Activated effector memory CD4-positive, alpha-beta T cell treated with anti-CD3 and anti-CD28 coated beads, Interleukin-2, amount 50 U/mL, for 16 hours (primary cell): Measurements from ENCODE around the gene MISP3.

Experiments used
- DNase-seq: peaks from one replicate; pipeline ENCODE4 v3.0.0-alpha.2; 2020

Gene MISP3

DNA sequence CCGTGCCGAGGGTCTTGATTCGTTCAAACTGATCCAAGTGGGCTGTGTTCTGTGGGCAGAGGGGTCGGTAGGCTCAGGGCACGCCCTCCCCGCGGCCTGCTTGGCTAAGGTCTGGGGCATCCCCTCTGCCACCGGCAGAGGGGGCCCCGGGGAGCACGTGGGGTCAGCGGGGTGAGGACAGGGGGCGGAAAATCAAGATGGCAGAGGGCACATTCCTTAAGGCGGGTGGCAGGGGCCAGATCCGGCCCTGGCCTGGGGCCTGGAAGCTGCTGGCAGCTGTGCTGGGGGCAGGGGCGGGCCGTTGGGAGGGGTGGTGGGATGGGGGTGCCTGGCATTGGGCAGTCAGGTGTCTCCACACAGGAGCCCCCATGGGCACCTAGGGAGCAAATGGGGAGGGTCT lies 34.3 kb downstream of the MISP3 start:
- DNase-seq, result no peak

DNA sequence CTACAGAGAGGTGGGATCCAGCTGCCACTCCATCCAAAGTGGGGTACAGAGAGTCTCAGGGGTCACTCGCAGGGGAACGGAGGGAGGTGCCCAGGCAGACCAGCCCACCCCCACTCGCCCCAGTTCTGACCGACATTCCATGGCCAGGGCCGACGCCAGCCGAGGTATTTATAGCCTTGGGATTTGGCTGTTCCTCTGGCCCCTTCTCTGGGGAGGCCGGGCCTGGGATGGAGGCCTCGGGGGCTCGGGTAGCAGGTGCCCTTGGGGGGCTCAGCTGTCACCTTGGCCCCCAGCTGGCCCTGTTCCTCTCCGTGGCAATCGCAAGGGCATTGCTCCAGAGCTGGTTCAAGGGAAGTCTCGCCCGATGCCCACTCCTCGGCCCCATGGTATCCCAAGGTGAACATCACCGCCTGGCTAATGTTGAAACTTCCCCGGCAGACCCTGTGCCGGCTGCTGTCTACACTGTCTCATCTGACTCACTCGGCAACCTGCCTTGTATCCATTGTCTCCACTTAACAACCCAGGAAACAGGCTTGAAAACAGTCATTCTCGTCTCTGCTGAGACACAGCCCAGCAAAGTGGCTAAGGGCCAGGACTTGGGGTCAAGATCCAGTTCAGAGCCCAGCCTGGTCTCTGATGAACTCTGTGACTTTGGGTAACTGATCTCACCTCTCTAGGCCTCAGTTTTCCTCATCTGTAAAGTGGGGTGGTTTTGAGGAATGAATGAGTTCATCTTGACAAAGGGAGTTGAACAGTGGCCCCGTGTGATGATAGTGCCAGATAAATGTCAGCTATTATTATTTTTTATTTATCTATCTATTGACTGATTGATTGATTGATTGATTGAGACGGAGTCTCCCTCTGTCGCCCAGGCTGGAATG lies 35.2 kb downstream of the MISP3 start:
- no peak for DNase-seq

DNA sequence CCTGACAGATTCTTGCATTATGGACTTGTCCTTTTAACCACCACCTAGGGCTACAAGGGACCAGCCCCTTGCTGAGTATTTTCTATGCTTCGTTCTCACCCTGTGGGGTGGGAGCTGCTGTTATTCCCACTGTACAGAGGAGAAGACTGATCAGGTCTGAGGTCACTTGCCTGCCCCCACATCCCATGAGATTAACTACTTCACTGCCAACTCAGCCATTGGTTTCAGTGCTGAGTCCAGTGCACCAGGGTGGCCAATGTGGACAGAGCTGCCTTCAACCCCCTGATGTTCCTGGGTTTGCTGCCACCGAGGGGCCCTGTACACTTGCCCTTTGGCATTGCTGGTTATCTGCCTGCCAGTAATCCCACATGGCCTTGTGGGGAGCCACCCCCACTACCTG lies 38.1 kb downstream of the MISP3 start:
- no peak for DNase-seq

DNA sequence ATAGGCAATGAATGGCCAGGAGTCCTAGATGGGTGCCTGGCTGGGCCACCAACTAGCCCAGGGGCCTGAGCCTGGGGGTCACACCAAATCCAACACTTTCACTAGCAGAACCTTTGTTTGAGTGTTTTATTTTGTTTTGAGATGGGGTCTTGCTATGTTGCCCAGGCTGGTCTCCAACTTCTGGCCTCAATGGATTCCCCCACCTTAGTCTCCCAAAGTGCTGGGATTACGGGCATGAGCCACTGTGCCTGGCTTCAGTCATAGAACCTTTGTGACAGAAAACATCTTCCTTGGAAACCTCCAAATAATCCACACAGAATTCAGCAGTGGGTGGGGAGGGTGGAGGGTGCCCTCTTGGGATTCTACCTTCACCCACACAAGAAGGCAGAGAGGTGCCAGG lies 38.9 kb downstream of the MISP3 start:
- no peak for DNase-seq

DNA sequence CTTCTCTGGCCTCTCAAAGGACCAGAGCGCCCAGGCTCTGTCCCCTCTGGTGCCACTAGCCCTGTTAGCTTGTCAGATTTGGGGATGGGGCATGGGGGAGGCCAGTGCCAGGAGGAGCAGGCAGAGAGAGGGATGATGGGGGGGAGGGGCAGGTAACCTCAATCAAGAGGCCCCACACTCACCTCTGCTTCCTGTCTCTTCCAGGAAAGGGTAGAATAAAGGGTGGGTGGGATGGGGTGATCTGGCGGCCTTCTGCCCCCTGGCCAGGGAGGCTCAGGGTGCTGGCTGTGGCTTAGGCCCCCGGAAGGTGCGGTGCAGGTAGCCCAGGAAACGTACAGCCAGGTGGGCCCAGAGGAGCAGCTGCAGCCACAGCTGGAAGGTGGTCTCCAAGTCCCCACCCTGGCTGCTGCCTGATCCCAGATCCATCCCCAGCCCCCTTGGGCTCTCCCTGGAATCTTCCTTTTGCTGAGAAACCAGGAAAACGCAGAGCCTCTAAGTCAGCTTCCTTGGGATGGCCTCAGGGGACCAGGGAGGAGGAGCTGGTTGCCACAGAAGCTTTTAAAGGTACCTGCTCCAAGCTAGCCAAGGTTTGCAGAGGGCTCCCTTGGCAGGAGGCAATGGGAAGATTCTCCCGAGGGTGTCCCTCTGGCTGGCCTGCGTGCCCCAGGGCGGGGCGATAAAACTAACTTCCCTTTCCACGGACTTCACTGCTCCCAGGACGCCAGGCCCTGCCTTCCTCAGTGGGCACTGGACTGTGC lies 39.6 kb downstream of the MISP3 start:
- no peak for DNase-seq

DNA sequence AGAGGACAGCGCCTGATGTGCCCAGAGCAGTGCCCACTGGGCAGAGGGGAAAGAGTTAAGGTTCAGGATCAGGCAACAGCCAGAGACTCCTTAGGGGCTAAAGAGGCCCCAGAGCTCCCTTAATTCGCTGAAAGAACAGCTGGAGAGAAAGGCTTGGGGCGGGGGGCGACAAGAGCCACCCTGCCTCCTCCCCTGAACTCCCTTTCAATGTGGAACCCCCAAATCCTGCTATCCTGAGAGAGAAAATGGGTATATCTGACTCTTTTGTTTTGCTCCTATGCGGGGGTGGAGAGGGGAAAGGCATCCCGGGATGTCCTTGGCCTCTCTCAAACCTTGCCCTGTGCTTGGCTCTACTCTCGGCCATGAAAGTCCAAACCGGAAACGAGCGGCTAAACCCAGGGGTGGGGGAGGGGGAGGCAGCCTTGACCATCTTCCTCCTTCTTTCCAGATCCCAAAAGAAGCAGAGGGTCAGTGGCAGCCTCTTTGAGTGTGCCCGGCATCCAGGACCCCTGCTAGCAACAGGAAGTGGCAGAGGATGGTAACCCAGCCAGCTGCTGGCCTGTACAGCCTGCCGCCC lies 40.3 kb downstream of the MISP3 start:
- no peak for DNase-seq

DNA sequence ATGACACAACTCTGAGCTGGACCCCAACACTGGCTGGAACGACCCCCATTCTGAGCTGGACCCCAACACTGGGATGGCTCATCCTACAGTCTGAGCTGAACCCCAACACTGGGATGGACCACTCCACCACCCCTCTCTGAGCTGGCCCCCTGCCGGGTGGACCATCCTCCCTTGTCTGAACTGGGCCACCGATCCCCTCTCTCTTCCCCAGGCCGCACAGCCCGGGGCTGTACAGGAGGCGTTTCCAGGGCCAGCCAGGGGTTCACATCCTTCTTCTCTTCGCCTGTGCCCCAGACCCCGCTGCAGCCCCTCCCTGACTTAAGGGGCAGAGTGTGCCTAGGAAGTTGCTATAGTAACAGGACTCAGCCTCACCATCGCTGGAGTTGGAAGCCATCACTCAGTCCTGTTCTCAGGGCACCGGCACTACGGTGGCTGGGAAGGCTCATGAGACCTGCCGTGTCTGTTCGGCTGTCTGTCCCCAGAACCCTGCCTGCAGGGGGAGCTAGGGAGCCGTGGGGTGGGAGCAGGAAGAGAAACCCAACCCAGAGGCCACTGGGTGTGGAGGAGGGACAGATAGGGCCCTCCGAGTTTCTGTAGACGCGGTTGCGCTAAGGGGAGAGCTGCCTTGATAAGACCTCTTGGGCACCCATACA lies 41.3 kb downstream of the MISP3 start:
- DNase-seq, result peak; percentile 78

DNA sequence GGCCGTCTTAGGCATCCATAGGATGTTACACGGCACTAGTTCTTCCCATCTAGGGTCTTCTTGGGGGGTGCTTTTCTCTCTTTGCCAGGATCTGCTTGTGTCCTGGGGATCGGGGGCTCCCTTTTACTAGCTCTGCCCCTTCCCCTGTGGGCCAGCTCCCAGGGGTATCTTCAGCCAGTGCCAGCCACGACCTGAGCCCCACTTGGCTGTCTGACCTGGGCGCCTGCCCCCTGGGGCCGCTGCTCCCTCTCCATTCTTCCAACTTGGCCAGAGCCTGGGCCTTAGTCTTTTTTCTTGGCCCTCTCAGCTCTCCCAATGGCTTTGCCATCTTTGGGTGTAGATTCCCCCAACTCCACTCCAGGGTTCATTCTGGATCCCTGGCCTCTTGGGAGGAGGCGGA lies 41.9 kb downstream of the MISP3 start:
- DNase-seq, result no peak

DNA sequence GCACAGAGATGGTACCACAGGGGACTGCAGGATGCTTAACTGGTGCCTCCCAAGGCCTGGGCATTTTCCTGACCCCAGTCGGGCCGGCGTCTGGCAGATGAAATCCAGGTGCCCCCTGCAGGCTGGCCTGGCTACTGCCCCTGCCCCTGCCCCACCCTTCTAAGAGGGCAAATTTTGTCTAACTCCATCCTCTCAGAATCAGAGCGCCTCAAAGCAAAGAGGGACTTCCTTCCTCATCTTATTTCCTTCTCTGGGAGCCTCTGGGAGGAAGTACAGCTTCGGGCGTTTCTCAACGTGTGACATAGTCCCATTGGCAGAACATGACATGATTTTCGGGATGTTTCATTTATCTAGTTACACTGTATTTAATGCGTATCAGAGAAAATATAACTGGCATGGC lies 42.3 kb downstream of the MISP3 start:
- DNase-seq, result peak; percentile 84

DNA sequence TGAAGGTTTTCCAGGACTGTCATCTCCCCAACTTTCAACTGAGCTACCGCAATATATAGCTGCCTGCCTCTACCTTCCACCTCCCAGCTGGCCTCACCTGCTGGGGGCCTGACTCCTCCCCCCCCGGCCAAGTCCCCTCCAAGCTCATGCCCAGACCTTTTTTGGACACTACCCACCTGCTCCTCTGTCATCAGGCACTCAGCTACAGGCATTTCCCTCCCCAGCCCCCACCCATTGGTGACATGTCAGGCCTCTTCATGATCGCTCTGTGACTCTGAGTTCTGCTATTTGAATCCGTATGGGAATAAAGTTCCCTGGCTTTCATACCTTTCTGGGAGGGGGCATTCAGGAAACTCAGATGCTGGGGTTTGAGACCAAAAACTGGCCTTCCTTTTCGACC lies 43.2 kb downstream of the MISP3 start:
- no peak for DNase-seq

DNA sequence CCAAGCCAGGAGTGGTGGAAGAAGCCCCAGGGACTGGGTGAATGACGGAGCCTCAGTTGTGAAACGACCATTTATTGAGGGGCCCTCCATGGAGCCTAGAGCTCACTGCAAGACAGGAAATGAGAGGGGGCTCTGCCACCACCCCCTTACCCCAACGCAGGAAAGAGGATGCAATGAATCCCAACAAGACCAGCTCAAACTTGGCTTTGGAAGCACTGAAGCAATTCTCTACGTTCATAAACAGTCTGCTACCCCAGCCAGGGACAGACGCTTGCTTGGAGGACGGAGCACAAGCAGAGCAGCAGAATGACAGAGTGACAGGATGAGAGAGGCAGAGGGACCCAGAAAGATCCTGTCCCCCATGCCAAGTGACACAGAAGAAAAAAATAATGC lies 43.9 kb downstream of the MISP3 start:
- no peak for DNase-seq

DNA sequence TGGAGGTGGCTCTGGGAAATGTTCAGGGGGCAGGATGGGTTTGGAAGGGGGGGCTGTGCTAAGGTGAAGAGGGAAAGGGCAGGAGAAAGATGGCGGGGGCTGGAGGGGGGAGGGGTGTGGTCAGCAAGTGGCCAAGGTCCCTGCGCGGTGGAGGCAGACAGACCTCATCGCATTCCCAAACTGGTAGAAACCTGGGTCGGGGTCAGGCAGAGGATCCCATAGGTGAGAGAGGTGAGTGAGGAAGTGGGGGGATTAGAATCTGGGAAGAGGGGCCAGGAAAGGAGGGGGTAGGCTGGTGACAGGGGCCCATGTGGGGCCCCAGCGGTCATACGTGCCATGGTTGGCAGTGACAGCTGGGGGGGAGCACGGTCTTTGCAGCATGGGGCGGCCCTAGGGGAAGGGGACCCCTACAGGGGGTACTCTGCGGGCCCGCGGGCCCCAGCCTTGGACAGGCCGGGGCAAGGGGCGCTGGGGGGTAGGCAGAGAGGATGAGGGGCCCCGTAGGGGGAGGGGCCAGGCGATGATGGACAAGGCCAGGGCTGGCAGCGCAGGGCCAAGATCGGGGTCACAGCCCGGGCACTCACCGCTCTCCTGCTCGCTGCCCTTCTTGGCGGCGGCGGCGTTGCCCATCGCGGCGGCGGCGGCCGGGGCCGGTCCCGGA lies 44.5 kb downstream of the MISP3 start:
- DNase-seq, result peak; percentile 72

DNA sequence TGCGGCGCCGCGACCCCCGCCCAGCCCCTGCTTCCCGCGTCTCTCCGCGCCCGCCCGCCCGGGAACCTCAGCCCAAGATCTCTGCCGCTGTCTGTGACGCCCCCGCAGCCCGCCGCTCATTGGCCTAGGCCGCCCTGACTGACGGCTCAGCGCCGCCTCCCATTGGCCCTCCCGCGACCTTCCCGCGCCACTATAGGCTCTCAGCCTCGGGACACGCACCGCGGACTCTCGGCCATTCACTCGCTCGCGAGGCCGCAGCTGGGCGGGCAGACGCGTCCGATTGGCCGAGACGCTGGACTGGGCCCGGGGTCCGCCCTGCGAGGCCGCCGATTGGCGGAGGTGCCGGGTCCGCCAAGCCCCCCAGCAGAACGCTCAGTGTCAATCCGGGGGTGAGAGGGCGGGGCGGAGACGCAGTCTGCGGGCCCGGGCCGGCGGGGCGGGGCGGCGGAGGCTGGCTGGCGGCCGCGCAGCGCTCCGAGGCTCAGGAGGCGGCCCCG lies 45.1 kb downstream of the MISP3 start, which contains the start of gene PRKACA:
PRKACA (minus strand) TSS at position 95 of the 497 bp plus-strand sequence. CDS start 215 bp downstream, outside the sequence.
- DNase-seq, result peak; percentile 100

DNA sequence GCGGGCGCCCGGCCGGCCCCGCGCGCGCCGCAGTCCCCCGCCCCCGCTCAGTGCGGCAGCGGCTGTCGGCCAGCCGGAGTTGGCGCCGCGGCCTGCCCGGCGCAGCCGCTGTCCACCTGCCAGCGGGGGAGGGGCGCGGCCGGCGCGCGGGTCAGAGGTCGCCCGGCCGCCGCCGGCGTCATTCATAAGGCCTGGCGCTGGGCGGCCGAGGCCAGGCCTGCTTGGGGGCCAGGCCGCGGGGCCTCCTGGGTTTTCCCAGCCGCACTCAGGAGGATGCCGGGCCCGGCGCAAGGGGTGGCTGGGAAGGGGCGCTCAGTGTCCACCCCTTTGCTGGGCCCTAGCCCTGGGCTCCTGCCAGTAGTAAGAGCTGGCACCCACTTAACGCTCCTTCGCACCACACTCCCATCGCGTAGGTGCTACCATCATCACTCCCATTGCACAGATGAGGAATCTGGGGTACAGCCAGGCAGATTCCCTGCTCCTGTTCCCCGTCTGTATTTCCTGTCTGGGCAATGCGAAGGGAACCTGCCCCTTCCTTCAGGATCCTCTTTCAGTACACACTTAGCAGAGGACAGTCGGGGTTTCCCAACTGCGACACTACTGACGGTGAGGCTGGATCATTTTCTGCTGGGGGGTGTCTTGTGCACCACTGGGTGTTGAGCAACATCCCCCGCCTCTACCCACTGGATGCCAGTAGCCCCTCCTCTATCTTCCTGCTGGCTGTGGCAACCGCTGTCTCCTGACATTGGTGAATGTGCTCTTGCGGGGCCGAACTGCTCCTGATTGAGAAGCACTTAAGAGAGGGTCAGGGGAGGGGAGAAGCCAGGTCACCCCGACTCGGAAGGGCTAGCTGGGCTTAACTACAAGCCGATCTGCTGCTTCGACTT lies 45.8 kb downstream of the MISP3 start:
- DNase-seq, result peak; percentile 70

DNA sequence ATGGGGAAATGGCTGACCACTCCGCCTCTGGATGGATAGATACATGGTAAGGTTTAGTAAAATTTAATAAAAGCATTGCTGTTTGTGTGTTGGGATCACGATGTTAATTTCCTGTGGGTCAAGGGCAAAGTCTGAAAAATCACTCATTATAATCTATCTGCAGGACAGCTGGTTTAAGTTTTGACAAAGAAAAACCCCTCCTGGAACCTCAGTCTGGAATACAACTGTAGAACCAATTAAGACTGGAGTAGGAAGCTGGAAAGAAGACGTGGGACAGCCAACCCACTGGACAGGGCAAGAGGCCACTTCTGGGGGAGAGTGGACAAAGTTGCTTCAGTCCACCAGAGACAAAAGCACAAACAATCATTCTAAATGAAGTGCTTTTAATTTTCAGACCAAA lies 46.6 kb downstream of the MISP3 start:
- no peak for DNase-seq

DNA sequence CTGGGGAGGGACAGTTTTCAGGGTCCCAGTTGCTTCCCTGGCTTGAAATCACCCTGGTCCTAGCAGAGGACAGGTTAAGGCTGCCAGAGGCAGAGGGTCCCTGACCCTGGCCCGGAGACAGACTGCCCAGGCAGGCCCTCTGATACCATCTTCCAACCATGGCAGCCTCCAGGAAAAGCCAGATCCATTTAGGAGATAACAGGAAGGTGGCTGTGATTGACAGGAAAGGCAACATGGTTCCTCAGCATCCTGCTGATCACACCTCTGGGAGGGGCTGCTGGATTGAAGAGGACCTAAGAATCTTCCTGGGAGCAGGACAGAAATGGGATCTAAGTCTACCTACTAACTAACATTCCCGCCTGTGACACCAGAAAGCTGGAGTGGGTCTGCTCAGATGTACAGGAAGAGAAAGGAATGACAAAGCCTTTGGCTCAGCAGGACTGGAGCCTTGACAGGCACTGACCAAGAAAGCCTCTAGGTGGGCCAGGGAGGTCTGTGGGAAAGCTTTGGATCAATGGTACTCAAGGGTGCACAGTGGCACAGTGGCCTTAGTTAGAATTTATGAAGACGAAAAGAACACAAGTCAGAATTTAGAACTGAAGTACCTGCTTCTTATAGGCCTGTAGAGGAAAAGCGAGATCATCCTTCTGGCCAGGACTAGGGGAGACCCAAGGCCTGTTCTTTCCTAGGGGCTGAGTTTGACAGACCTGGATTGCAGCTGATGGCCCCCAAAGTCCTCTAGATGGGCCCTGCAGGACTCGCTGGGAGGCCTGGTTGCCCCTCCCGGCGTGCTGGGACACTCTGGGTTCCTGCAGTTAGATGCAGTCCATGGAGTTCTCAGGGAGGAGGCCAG lies 47.3 kb downstream of the MISP3 start:
- DNase-seq, result no peak

DNA sequence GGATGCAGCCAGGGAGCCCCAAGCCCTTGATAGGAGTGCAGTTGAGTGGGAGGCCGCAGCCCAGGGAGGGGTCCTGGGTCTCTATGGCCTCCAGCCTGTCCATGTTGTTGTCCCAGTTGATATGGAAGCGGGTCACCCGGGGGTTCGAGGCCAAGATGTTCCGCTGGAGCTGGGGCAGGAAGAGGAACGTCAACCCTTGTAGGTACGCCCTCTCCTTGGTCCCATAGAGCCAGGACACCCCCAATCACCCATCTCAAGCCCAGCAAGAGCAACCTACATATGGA lies 47.9 kb downstream of the MISP3 start:
- DNase-seq, result no peak

DNA sequence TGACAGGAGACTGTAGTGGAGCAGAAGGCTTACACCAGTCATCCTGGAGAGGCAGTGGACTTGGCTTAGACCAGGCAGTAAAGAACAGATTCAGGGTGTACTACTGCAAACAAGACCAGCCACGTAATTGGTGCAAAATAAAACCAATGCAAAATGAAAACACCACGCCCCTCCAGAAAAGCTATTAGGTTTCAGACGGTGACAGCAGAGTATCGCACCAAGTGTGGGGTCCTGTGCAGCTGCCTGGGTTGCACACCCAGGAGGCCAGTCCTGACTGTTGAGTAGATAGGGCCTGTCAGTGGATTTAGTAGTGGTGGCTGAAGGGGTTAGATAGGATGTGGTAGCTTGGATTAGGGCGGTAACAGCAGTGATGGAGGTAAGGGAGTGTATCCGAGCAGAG lies 50.3 kb downstream of the MISP3 start:
- DNase-seq, result no peak
